GM18519 (cell line): Measurements from ENCODE around the gene ASCL3.
"Not testable (repeated sequence)": the region's sequence is repeated elsewhere in the genome, so short reads cannot be mapped to it uniquely, and the experiment has no call there.

ENCODE experiments used
- ATAC-seq: cut with Tn5 transposase; IDR thresholded peaks from one replicate; pipeline ENCODE4 v1.9.1; 2021; ENCODE audit warnings: mild to moderate bottlenecking, moderate library complexity; ENCODE audit not compliant: unreplicated experiment, low FRiP score

The ASCL3 gene

GRCh38 chr11:8911029-8911823, 31.6 kb downstream of the ASCL3 start, which contains the start of gene AKIP1:
Gene AKIP1 (plus strand): TSS chr11:8911189. CDS start chr11:8911450, 261 bp downstream.
- ATAC-seq: peak; percentile 68

DNA sequence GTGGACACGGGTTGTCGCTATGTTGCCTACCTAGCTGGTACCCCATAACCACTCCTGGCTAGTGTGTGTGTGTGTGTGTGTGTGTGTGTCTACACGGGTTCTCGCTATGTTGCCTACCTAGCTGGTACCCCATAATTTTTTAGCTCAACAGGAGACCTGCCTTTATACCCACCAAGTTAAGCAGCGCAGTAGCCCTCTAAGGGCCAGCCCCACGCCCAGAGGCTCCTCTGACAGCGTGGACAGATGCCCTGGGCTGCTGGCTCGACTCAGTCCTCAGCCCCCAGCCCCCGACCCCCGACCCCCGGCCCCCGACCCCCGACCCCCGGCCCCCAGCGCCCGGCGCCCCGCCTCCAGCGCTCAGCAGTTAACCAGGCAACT, 32.2 kb downstream of the ASCL3 start:
- no peak for ATAC-seq

- no peak for ATAC-seq
Observed at GRCh38 chr11:8908099-8908498, 34.7 kb downstream of the ASCL3 start.

DNA sequence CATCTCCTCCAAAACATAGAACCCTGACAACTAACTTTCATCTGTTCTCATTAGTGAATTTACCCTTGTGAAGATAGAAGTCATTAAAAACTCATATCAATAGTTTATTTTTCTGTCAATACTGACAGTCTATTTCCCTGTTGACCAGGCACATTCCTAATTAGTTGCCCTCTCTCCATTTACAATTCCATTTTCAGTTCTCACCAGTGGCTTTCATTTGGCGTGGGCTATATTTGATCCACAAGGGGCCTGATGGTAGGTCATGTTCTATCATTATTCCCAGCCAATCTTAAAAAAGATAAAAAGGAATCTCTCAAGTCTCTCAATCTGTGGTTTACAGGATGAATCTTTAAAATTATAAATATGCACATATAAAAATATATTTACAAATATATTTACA, 35.7 kb downstream of the ASCL3 start:
- no peak for ATAC-seq

- no peak for ATAC-seq
Observed at GRCh38 chr11:8905528-8906165, 37.2 kb downstream of the ASCL3 start.

- ATAC-seq: no peak
Observed at GRCh38 chr11:8899119-8899753, 43.6 kb downstream of the ASCL3 start.

GRCh38 chr11:8891185-8891584, 51.6 kb downstream of the ASCL3 start:
- ATAC-seq: not testable (repeated sequence)
